Measurements from ENCODE around the gene TRIM62.
"Not testable (repeated sequence)": the region's sequence is repeated elsewhere in the genome, so short reads cannot be mapped to it uniquely, and the experiment has no call there.

Gene TRIM62

DNA sequence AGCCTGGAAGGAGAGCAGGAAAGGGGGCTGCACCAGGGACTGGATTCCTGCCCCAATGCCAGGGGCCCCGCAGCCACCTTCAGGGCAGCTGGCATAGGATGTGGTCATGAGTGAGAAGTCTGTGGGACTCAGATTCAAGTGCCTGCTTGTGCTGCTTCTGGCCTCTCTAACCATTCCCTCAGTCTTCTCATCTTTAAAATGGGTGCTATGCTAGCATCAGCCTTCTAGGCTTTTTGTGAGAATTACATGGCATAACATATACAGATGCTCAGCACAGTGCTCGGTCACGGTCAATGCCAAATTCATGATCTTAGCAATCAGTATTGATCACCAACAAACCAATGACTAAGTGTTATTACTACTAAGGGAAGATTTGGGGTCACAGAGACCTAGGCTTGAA, 23.5 kb downstream of the TRIM62 start:
- no peak for DNase-seq

DNA sequence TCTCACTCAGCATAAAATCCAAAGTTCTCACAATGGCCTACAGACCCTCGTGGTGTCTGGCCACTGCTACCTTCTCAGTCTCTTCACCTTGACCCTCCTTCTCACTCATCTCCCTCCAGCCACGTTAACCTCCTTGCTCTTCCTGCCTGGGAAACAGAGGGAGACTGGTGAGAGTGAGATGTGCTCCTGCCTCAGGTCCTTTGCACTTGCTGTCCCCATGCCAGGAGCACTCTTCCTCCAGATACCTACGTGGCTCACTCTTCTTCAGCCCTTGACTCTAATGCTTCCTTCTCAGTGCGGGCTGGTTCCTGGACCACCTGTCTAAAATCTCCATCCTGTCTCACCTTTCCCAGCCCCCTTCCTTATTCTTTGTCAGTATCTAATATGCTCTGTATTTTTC, 24.7 kb downstream of the TRIM62 start:
- no peak for DNase-seq

GRCh38 chr1:33155877-33156538, 25.8 kb downstream of the TRIM62 start:
- no peak for DNase-seq

DNA sequence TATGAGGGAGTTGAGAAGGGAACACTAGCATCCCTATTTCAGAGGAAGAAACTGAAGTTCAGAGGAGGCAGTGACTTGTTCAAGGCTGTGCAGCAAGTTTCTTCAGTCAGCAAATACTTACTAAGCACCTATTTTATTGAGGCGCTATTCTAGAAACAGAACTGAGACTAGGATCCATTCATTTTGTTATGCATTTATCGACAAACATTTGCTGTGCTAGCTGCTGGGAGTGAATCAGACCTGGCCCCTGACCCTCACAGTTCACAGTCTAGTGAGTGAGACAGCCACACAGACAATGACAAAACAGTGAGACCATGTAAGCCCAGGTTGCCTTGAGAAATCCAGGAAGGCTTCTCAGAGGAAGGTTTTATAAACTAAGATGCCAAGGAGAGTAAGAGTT, 28.2 kb downstream of the TRIM62 start:
- DNase-seq, result no peak

DNA sequence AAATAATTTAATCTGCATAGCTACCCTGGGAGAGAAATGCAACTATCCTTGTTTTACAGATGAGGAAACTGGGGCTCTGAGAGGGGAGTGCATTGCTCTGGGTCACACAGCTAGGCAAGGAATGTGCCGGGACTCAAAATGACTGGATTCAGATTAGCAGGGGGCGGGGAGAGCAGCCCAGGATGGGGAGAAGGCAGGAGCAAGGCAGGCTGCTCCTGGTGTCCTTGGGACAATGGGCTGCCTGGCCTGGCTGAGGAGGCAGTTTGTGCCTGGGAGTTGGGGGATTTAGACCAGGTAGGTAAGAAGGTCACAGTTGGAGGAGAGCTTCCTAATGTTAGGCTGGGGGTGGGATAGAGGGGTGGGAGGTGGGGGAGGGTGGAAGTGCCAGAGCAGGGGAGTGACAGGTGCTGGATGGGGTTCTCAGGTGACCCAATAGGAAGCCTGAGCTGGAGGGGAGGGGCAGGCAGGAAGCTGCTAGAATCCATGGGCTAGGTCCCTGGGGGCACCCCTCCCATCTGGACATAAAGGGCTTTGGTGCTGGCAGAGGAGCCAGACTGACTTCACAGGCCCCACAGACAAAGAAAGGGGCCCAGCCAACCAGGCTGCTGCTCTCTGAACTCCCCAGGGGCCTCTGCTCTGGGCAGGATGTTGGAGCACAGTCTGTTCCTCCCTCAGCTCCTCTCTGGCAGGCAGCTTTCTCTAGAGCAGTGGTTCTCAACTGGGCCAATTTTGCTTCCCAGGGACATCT, 29.0 kb downstream of the TRIM62 start:
- no peak for DNase-seq

GRCh38 chr1:33151116-33151515, 30.7 kb downstream of the TRIM62 start:
- no peak for DNase-seq

DNA sequence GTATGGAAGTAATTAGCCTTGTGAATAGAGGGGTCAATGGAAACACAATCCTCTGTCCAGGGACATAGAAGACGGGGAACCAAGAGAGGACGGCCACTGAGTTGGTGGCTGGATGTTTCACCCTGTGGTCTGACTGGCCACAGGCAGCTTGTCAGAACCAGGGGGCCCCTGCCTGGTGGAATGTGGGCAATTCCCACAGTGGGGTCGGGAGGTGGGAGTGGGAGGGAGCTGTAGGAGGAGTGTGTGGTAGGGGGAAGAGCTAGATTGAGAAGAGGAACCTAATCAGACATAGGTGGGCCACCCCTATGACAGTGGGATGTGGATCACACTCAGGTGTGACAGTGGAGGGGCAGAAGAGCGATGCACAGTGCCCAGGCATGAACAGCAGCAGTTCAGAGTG, 31.3 kb downstream of the TRIM62 start:
- DNase-seq, result no peak

DNA sequence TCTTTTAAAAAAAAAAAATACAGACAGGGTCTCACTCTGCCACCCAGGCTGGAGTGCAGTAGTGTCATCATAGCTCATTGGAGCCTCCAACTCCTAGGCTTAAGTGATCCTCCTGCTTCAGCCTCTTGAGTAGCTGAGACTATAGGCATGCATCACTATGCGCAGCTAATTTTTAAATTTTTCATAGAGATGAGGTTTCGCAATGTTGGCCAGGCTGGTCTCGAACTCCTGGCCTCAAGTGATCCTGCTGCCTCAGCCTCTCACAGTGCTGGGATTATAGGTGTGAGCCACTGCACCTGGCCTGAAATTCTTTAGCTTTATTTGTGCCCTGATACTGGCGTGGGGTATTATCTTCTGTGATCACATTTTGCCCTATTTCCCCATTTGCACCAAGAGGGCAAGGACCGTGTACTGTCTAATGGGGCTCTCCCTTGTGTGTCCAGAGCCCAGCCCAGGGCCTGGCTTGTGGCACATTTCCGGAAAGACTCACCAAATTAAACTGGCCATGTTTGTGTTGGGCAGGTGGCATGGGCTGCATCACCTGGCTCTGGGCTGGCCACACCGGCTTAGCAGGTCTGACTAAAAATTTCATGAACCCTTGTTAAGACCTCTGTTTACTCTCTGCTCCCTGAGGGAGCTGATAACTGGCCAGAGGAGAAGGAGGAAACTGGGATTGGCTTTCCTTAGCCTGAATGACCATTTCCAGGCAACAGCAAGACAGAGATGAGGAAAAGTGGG, 32.2 kb downstream of the TRIM62 start:
- no peak for DNase-seq

GRCh38 chr1:33148615-33149014, 33.2 kb downstream of the TRIM62 start:
- no peak for DNase-seq

DNA sequence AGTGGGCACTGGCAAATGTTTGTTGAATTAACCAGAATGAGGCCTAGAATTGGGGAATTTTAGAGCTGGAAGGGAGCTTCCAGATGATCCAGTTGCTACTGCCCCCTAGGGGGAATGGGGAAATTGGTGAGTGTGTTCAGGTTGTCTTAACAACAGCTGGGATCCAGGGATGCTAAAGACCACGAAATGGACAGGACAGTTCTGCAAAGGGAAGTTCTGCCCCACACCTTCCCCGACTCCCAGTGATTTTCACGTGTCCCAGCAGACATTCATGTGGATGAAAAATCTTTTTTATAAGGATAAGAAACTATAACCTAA, 33.9 kb downstream of the TRIM62 start:
- DNase-seq, result peak; percentile 33

GRCh38 chr1:33147275-33147996, 34.4 kb downstream of the TRIM62 start:
- DNase-seq, result no peak

- no peak for DNase-seq
Measured at GRCh38 chr1:33146003-33146402, 35.8 kb downstream of the TRIM62 start.

GRCh38 chr1:33143698-33144097, 38.1 kb downstream of the TRIM62 start:
- no peak for DNase-seq

- no peak for DNase-seq
Measured at GRCh38 chr1:33143176-33143575, 38.7 kb downstream of the TRIM62 start.

DNA sequence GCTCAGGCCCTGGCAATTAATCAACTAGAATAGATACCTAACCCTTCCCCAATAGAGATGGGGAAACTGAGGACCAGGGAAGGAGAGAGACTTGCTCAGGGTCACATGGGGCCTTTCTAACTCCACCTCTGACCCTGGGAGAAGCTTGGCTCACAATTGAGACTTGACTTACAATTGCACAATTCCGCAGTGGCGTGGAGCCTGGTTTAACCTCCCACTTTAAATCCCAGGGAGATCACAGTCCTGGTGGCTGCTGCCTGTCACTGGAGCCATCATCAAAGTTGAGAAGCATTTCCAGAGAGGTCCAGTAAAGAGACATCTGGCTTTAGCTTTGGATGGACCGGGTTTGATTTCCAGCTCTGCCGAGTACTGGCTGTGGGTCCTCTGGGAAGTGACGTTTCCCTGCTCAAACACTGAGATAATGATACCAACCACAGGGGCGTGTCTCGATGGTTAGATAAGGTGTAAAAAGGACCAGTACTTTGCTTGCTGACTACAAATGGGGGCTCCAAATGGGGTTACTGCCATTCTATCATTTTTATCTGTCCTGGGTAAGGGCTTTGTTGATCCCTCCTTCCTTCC, 39.3 kb downstream of the TRIM62 start:
- no peak for DNase-seq

DNA sequence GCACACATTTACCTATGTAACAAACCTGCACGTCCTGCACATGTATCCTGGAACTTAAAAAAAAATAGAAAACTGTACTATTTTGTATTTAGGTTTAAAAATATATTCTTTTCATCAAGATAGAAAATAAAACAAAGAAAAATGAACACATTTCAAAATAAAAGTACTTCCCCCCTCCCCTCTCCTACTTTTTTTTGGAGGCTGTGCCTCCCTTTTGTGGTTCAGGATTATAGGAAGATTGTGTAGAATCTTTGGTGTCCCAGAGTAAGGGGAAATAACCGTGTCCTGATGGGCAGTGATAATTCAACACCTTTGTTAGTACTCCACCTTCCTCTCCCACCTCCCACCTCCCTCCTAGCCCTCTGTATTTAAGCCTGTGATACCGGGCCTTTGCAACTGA, 40.1 kb downstream of the TRIM62 start:
- no peak for DNase-seq

- DNase-seq, result no peak
Measured at GRCh38 chr1:33141216-33141615, 40.6 kb downstream of the TRIM62 start.

GRCh38 chr1:33140153-33141149, 41.4 kb downstream of the TRIM62 start:
- DNase-seq, result no peak

- peak; percentile 26 for DNase-seq
Measured at GRCh38 chr1:33137800-33138199, 44.0 kb downstream of the TRIM62 start.

DNA sequence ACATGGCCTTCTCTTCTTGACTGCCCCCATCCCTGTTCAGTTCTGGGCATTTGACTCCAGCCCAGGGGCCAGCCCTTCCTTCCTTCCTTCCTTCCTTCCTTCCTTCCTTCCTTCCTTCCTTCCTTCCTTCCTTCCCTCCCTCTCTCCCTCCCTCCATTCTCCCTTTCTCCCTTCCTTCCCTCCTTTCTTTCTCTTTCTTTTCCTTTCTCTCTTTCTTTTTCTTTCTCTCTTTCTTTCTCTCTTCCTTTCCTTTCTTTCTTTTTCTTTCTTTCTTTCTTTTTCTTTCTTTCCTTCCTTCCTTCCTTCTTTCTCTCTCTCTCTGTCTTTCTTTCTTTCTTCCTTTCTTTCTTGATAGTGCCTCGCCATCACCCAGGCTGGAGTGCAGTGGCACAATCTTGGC, 45.8 kb downstream of the TRIM62 start:
- not testable (repeated sequence) for DNase-seq

GRCh38 chr1:33133478-33134105, 48.3 kb downstream of the TRIM62 start:
- DNase-seq, result no peak

Data from CD4-positive, alpha-beta T cell treated with Interleukin-21 for 1 hour (primary cell).